SK-N-SH treated with all-trans-retinoic acid at 6 μM for 48 hours (cell line): ENCODE measurements around the gene MCM5.

Source experiments
- ATAC-seq: fragments of 200-7000 bp; cut with Tn5 transposase; 3 replicates; pipeline ENCODE4 v1.9.1; 2020; ENCODE audit warnings: mild to moderate bottlenecking, moderate library complexity
- ARNTL ChIP-seq: fragments of 450-650 bp; formaldehyde crosslinking; IDR thresholded peaks from 2 replicates; pipeline ENCODE4 v1.5.0; 2020; ENCODE audit warnings: low read depth, mild to moderate bottlenecking, moderate library complexity, borderline replicate concordance
- BACH2 ChIP-seq: fragments of 250-450 bp; sonication (Bioruptor Pico); IDR thresholded peaks from 2 replicates; pipeline ENCODE4 v1.9.0; 2021; ENCODE audit warnings: mild to moderate bottlenecking, borderline replicate concordance
- CREB5 ChIP-seq: fragments of 250-450 bp; sonication (Bioruptor Pico); IDR thresholded peaks from 2 replicates; pipeline ENCODE4 v1.5.1; 2020; ENCODE audit warnings: low read depth, mild to moderate bottlenecking, moderate library complexity
- CSDC2 ChIP-seq: fragments of 250-450 bp; sonication (Bioruptor Pico); IDR thresholded peaks from 2 replicates; pipeline ENCODE4 v1.5.0; 2020; ENCODE audit warnings: mild to moderate bottlenecking, moderate library complexity
- CSRNP3 ChIP-seq: fragments of 250-450 bp; sonication (Bioruptor Pico); IDR thresholded peaks from 2 replicates; pipeline ENCODE4 v1.5.1; 2021; ENCODE audit warnings: mild to moderate bottlenecking, moderate library complexity
- GLIS3 ChIP-seq: fragments of 250-450 bp; sonication (Bioruptor Pico); IDR thresholded peaks from 2 replicates; pipeline ENCODE4 v1.5.0; 2020; ENCODE audit warnings: mild to moderate bottlenecking, moderate library complexity
- ISL1 ChIP-seq: fragments of 250-450 bp; sonication (Bioruptor Pico); IDR thresholded peaks from 2 replicates; pipeline ENCODE4 v2.1.2; 2022; ENCODE audit warnings: mild to moderate bottlenecking, moderate library complexity
- OSR1 ChIP-seq: fragments of 250-450 bp; sonication (Bioruptor Pico); IDR thresholded peaks from 2 replicates; pipeline ENCODE4 v1.8.0; 2022; ENCODE audit warnings: moderate library complexity, mild to moderate bottlenecking, inconsistent platforms
- PATZ1 ChIP-seq: fragments of 250-450 bp; sonication (Bioruptor Pico); IDR thresholded peaks from 2 replicates; pipeline ENCODE4 v1.8.0; 2020; ENCODE audit warnings: mild to moderate bottlenecking, moderate library complexity, borderline replicate concordance
- POU6F1 ChIP-seq: fragments of 250-450 bp; sonication (Bioruptor Pico); IDR thresholded peaks from 2 replicates; pipeline ENCODE4 v1.8.0; 2021; ENCODE audit warnings: low read depth, mild to moderate bottlenecking, moderate library complexity, borderline replicate concordance
- PPARA ChIP-seq: fragments of 250-450 bp; sonication (Bioruptor Pico); IDR thresholded peaks from 2 replicates; pipeline ENCODE4 v1.5.0; 2020; ENCODE audit warnings: mild to moderate bottlenecking, borderline replicate concordance
- RARB ChIP-seq: fragments of 250-450 bp; sonication (Bioruptor Pico); IDR thresholded peaks from 2 replicates; pipeline ENCODE4 v1.8.0; 2021; ENCODE audit warnings: mild to moderate bottlenecking, moderate library complexity
- SNAI2 ChIP-seq: fragments of 250-450 bp; sonication (Bioruptor Pico); IDR thresholded peaks from 2 replicates; pipeline ENCODE4 v1.5.0; 2020; ENCODE audit warnings: mild to moderate bottlenecking, moderate library complexity
- TCF4 ChIP-seq: fragments of 250-450 bp; sonication (Bioruptor Pico); IDR thresholded peaks from 2 replicates; pipeline ENCODE4 v1.8.0; 2021; ENCODE audit warnings: mild to moderate bottlenecking, moderate library complexity, borderline replicate concordance
- TOX ChIP-seq: fragments of 250-450 bp; sonication (Bioruptor Pico); IDR thresholded peaks from 2 replicates; pipeline ENCODE4 v1.8.0; 2021; ENCODE audit warnings: mild to moderate bottlenecking, moderate library complexity, borderline replicate concordance
- TSHZ2 ChIP-seq: fragments of 250-450 bp; sonication (Bioruptor Pico); IDR thresholded peaks from 2 replicates; pipeline ENCODE4 v1.5.0; 2020; ENCODE audit warnings: mild to moderate bottlenecking, moderate library complexity
- ZFP30 ChIP-seq: fragments of 450-650 bp; formaldehyde crosslinking; IDR thresholded peaks from 2 replicates; pipeline ENCODE4 v1.5.0; 2022; ENCODE audit warnings: mild to moderate bottlenecking, moderate library complexity
- ZNF565 ChIP-seq: fragments of 450-650 bp; formaldehyde crosslinking; conservative IDR thresholded peaks from 2 replicates; pipeline ENCODE4 v1.5.0; 2020; ENCODE audit warnings: low read depth, mild to moderate bottlenecking, moderate library complexity
- ZNF70 ChIP-seq: fragments of 450-650 bp; formaldehyde crosslinking; IDR thresholded peaks from 2 replicates; pipeline ENCODE4 v1.5.0; 2020; ENCODE audit warnings: mild to moderate bottlenecking, moderate library complexity
- ZNF8 ChIP-seq: fragments of 450-650 bp; formaldehyde crosslinking; IDR thresholded peaks from 2 replicates; pipeline ENCODE4 v1.5.0; 2020; ENCODE audit warnings: mild to moderate bottlenecking, moderate library complexity

The MCM5 gene

GRCh38 chr22:35359380-35360065 lies 40.4 kb upstream of the MCM5 start:
- no peak for ATAC-seq
- TF ChIP-seq ZNF8 (no peak), ZFP30 (CRISPR knock-in tag) (no peak)
- TF ChIP-seq, all 23 proteins: peak for 0

- TF ChIP-seq ISL1 (CRISPR knock-in tag) (no peak), ZFP30 (CRISPR knock-in tag) (no peak), TOX (CRISPR knock-in tag) (no peak), CSDC2 (no peak), TSHZ2 (CRISPR knock-in tag) (no peak), CREB5 (no peak), TCF4 (CRISPR knock-in tag) (no peak), SNAI2 (CRISPR knock-in tag) (no peak), ARNTL (no peak), ZNF70 (CRISPR knock-in tag) (no peak), BACH2 (CRISPR knock-in tag) (no peak), ZNF565 (CRISPR knock-in tag) (no peak), ZNF8 (no peak), CSRNP3 (no peak), RARB (CRISPR knock-in tag) (no peak), OSR1 (CRISPR knock-in tag) (no peak), PPARA (CRISPR knock-in tag) (no peak), GLIS3 (no peak), PATZ1 (CRISPR knock-in tag) (no peak), POU6F1 (CRISPR knock-in tag) (no peak)
- ATAC-seq: no peak
Measured at GRCh38 chr22:35361001-35361558, 38.9 kb upstream of the MCM5 start.

- TF ChIP-seq CREB5 (no peak), RARB (CRISPR knock-in tag) (no peak)
- no peak for ATAC-seq
Measured at GRCh38 chr22:35363566-35364086, 36.3 kb upstream of the MCM5 start.

- peak; percentile 69 for ATAC-seq
Measured at GRCh38 chr22:35364230-35364629, 35.7 kb upstream of the MCM5 start.
